Activated T-cell treated with anti-CD3 and anti-CD28 coated beads, Interleukin-2, amount 50 U/mL, for 48 hours (primary cell): ENCODE measurements around the gene BEND2.

Source experiments
- DNase-seq, 2 experiments: peaks; one replicate each; pipeline ENCODE4 v3.0.0-alpha.2; 2020

The BEND2 gene

DNA sequence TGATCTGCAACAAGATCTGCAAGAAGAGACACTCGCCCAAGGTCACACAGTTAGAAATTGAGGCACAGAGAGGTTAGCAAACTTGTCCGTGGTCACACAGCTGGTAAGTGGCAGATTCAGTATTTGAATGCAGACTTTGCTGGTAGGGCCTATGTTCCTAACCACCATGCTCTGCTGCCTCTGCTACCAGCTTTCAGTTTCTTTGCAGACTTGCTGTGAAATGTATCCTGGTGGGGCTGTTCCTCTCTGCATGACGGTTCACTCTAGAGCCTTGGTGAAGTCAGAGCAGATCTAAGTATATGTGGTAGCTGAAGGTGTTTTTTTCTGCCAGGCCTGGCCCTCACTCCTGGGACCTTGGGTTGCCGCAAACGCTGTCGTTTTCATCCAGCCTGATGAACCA is 87.1 kb downstream of the BEND2 start:
- no peak for DNase-seq

- no peak for DNase-seq
These were observed 91.0 kb downstream of the BEND2 start for GRCh38 chrX:18129690-18130089.

DNA sequence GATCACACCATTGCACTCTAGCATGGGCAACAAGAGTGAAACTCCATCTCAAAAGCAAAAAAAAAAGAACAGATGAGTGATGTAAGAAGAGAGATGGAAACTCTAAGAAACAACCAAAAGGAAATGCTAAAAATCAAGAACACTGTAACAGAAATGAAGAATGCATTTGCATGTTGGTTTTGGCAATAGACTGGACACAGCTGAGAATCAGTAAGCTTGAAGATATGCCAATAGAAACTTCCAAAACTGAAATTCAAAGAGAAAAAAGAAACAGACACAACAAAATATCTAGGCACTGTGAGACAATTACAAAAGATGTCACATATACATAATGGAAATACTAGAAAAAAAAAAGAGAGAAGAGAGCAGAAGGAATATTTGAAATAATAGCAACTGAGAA is 93.7 kb downstream of the BEND2 start:
- DNase-seq = no peak

- DNase-seq = no peak
These were observed 100.8 kb downstream of the BEND2 start for GRCh38 chrX:18119856-18120255.
